HEK293T (cell line): ENCODE measurements around the gene PGBD4.
"Not testable (repeated sequence)": the region's sequence is repeated elsewhere in the genome, so short reads cannot be mapped to it uniquely, and the experiment has no call there.

Experiments used
- CTCF ChIA-PET: fragments of 350-600 bp; formaldehyde crosslinking; extraction: SDS; loops from one replicate; lab custom pipeline; 2021; ENCODE audit warnings: antibody characterized with exemption, inconsistent platforms; lab: Yijun Ruan, JAX
- POLR2A ChIA-PET: fragments of 350-600 bp; formaldehyde crosslinking; extraction: SDS; loops from one replicate; lab custom pipeline; 2020; ENCODE audit warnings: antibody characterized with exemption, inconsistent platforms; lab: Yijun Ruan, JAX
- DNase-seq: peaks from one replicate; pipeline ENCODE4 v3.0.0; 2012; ENCODE audit warnings: mixed read lengths; ENCODE audit errors: extremely low spot score
- ARNT ChIP-seq: fragments of 450-650 bp; IDR thresholded peaks from 2 replicates; pipeline ENCODE4 v1.6.1; 2017; ENCODE audit warnings: mild to moderate bottlenecking
- BHLHE40 ChIP-seq: fragments of 450-650 bp; IDR thresholded peaks from 2 replicates; pipeline ENCODE4 v1.6.1; 2016; ENCODE audit warnings: mild to moderate bottlenecking, moderate library complexity, borderline replicate concordance
- CTBP1 ChIP-seq: fragments of 450-650 bp; IDR thresholded peaks from 2 replicates; pipeline ENCODE4 v1.6.1; 2016; ENCODE audit warnings: borderline replicate concordance
- ELF4 ChIP-seq: fragments of 450-650 bp; IDR thresholded peaks from 2 replicates; pipeline ENCODE4 v1.6.1; 2017; ENCODE audit warnings: antibody characterized with exemption
- FOXA1 ChIP-seq: fragments of 450-650 bp; IDR thresholded peaks from 2 replicates; pipeline ENCODE4 v1.6.1; 2016; ENCODE audit warnings: mild to moderate bottlenecking
- FOXK2 ChIP-seq: fragments of 450-650 bp; IDR thresholded peaks from 2 replicates; pipeline ENCODE4 v1.6.1; 2016; ENCODE audit warnings: mild to moderate bottlenecking
- FOXM1 ChIP-seq: fragments of 450-650 bp; IDR thresholded peaks from 2 replicates; pipeline ENCODE4 v1.6.1; 2017; ENCODE audit warnings: mild to moderate bottlenecking, borderline replicate concordance
- HDGF ChIP-seq: fragments of 450-650 bp; IDR thresholded peaks from 2 replicates; pipeline ENCODE4 v1.6.1; 2017; ENCODE audit warnings: antibody characterized with exemption, borderline replicate concordance
- L3MBTL2 ChIP-seq: fragments of 450-650 bp; conservative IDR thresholded peaks from 2 replicates; pipeline ENCODE4 v1.6.1; 2016; ENCODE audit warnings: mild to moderate bottlenecking
- LEF1 ChIP-seq: fragments of 450-650 bp; IDR thresholded peaks from 2 replicates; pipeline ENCODE4 v1.6.1; 2017; ENCODE audit warnings: mild to moderate bottlenecking, borderline replicate concordance
- NFRKB ChIP-seq: fragments of 450-650 bp; IDR thresholded peaks from 2 replicates; pipeline ENCODE4 v1.6.1; 2016; ENCODE audit warnings: mild to moderate bottlenecking, moderate library complexity
- SP1 ChIP-seq: fragments of 450-650 bp; IDR thresholded peaks from 2 replicates; pipeline ENCODE4 v1.6.1; 2017
- SUZ12 ChIP-seq: fragments of 450-650 bp; IDR thresholded peaks from 2 replicates; pipeline ENCODE4 v1.6.1; 2016; ENCODE audit warnings: mild to moderate bottlenecking
- TARDBP ChIP-seq: fragments of 450-650 bp; IDR thresholded peaks from 2 replicates; pipeline ENCODE4 v1.6.1; 2016
- ZNF384 ChIP-seq: fragments of 450-650 bp; IDR thresholded peaks from 2 replicates; pipeline ENCODE4 v1.6.1; 2016
- TF ChIP-seq, protein P1 (sequence below): fragments of 450-650 bp; IDR thresholded peaks from 2 replicates; pipeline ENCODE4 v1.6.1; 2016

Gene PGBD4

DNA sequence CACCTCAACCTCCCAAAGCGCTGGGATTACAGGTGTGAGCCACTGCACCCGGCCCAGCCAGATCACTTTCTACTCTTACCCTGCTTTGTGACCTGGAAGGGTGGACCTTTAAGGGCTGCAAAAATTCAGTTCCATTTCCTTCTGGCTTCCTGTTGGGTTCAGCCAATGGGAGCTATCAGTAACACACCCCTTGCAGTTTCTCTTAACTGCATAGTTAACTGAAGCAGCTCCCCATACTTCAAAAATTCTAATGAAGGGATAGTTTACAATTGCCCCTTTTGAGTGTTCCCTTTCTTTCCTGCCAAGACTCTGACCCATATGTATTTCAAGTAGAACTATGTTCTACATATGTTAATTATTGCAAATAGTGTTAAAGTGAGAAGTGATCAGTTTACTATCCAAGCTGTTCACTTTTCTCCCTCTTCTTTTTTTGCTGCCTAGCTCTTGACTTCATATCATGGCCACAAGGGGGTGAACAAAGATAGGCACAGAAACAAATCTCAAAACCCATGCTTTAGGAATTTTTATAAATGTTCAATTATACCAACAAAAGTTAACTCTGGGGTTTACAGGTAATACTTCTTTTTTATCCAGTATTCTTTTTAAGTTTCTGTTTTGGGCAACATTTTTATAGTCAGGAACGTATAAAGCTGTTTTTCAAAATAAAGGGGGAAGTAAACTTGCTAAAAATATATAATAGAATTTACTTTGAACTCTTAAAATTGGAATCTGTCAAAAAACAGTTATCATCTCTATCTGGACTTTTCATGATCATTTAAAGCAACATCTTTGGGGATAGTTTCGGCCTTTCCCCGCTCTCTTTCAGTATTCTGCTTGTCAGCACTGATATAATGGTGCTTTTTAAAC, 8.1 kb downstream of the PGBD4 start:
- DNase-seq = peak; percentile 11
- ChIA-PET POLR2A (interaction anchor here (1.9 kb wide), 1 partner anchor 99 kb away, joined by 10 read pairs; the partner anchor contains the start of gene KATNBL1), CTCF (interaction anchor here (0.5 to 2.8 kb wide), 11 partner anchors 9 to 1122 kb away, joined by 3 to 13 read pairs (median 3); partner anchors contain the start of gene KATNBL1)
- TF ChIP-seq ARNT = no peak
- no peak for TF ChIP-seq BHLHE40
- TF ChIP-seq SP1 = no peak
- no peak for TF ChIP-seq TARDBP
- TF ChIP-seq NFRKB = no peak
- no peak for TF ChIP-seq FOXA1
- no peak for TF ChIP-seq HDGF
- TF ChIP-seq SUZ12 = no peak
- no peak for TF ChIP-seq CTBP1
- no peak for TF ChIP-seq ELF4
- no peak for TF ChIP-seq L3MBTL2
- TF ChIP-seq, protein P1, sequence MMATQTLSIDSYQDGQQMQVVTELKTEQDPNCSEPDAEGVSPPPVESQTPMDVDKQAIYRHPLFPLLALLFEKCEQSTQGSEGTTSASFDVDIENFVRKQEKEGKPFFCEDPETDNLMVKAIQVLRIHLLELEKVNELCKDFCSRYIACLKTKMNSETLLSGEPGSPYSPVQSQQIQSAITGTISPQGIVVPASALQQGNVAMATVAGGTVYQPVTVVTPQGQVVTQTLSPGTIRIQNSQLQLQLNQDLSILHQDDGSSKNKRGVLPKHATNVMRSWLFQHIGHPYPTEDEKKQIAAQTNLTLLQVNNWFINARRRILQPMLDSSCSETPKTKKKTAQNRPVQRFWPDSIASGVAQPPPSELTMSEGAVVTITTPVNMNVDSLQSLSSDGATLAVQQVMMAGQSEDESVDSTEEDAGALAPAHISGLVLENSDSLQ = no peak
- TF ChIP-seq LEF1 = no peak
- no peak for TF ChIP-seq ZNF384
- TF ChIP-seq FOXK2 = no peak

DNA sequence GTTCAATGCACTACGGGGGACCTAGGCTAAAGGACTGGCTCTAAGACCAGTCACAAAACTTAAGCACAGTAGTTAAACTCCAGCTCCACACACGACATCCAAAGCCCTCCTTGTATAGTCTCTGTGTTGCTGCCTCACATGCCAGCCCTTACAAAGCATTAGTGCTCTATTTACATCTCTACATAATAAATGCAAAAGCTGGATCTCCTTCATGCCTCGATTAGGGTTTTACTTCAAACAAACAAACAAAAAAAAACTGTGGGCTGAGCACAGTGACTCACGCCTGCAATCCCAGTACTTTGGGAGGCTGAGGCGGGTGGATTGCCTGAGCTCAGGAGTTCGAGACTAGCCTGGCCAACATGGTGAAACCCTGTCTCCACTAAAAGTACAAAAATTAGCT, 9.6 kb downstream of the PGBD4 start:
- TF ChIP-seq FOXM1 = no peak
- POLR2A ChIA-PET = no interaction called here
- CTCF ChIA-PET = interaction anchor here (0.7 to 2.8 kb wide), 4 partner anchors 9 to 476 kb away, joined by 4 to 13 read pairs (median 6); partner anchors contain the start of gene KATNBL1
- no peak for DNase-seq

DNA sequence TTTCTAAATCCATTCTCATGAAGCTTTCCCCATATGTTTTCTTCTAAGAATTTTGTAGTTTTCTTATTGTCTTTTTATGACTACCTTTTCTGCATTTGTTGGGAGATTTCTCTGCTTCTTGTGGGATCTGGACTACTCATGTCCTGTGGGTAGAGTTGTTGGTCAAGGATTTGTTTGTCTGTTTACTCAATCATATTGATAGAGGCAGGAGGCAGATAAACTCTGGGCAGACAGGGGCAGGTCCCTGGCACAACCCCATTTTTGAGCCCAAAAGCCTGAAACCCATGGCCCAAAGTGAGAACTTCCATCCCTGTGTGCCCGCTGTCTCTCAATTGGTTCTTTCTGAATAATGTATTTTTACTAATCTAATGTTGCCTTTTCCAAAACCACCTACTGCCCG, 12.3 kb downstream of the PGBD4 start:
- no peak for TF ChIP-seq HDGF
- TF ChIP-seq ARNT = no peak
- no peak for TF ChIP-seq FOXA1
- no peak for TF ChIP-seq L3MBTL2
- TF ChIP-seq CTBP1 = no peak
- TF ChIP-seq, protein P1 = no peak
- no peak for TF ChIP-seq NFRKB
- no peak for TF ChIP-seq SP1
- TF ChIP-seq SUZ12 = no peak
- no peak for TF ChIP-seq ZNF384
- no peak for TF ChIP-seq TARDBP
- no peak for TF ChIP-seq FOXK2
- no peak for TF ChIP-seq FOXM1
- TF ChIP-seq BHLHE40 = no peak
- no peak for DNase-seq
- POLR2A ChIA-PET = no interaction called here
- CTCF ChIA-PET = no interaction called here

DNA sequence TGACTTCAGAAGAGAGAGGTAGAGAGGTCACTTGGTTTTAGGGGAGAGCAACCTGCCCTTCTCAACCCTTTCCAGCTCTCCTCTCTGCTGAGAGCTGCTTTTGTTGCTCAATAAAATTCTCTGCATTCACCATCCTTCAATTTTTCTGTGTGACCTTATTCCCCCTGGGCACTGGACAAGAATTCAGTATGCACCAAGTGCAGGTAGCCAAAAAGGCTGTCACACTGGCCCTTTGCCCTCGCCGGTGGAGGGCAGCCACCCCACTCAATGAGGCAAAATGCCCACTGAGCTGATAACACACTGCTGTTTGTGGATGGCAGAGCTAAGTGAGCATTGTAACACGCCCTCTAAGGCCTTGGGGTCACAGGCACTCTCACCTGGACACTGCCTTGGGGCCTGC, 12.9 kb downstream of the PGBD4 start:
- POLR2A ChIA-PET = no interaction called here
- CTCF ChIA-PET = no interaction called here
- DNase-seq = no peak
- TF ChIP-seq SUZ12 (no peak), ARNT (no peak), FOXA1 (no peak)

DNA sequence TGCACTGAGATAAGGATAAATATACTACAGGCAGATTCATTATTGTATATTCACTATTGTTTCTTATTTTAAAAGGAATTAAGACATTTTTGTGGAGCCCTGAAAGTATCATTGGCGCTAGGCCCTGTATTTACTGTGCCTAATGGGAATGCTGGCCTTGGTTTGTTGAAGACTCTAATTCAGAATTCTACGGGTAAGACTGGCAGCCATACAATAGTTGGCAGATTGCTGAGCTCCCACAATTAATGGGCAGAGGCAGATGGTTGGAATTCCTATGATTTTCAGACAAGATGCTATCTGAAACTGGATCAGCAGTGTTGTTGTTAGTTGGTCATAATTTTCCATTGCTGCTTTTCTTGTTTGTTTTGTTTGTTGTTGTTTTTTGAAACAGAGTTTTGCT, 14.7 kb downstream of the PGBD4 start:
- ChIA-PET CTCF (no interaction called here), POLR2A (no interaction called here)
- DNase-seq = no peak
- TF ChIP-seq CTBP1 (no peak), FOXA1 (no peak), ELF4 (no peak), ZNF384 (no peak), HDGF (no peak), ARNT (no peak), FOXM1 (no peak), LEF1 (no peak), NFRKB (no peak), SP1 (no peak), TARDBP (no peak), BHLHE40 (no peak), FOXK2 (no peak), SUZ12 (no peak), L3MBTL2 (no peak)
- TF ChIP-seq, protein P1 = no peak

DNA sequence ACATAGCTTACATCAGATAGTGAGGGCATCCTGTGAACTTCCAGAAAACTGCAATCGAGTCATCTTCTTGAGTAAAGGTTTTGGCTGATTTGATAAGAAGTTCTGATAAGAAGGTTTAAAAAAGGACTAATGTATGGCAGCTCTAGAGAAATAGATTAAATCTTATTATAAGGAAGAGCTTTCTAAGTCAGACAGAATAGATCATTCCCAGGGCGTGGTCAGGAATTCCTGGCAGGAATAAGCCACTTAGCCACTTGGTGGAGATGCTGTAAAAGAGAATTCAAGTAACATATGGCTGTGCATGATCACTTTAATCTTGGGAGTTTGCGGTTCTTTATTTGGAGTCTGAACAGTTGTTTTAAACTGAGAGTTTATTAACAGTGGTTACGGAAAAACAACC, 17.4 kb downstream of the PGBD4 start:
- ChIA-PET CTCF (interaction anchor here (0.7 to 1.0 kb wide), 2 partner anchors 9 kb away, joined by 3 read pairs; no protein-coding TSS in a partner anchor), POLR2A (no interaction called here)
- TF ChIP-seq SP1 (no peak), LEF1 (no peak), HDGF (no peak), SUZ12 (no peak), ARNT (no peak), BHLHE40 (no peak), NFRKB (no peak)
- no peak for DNase-seq

DNA sequence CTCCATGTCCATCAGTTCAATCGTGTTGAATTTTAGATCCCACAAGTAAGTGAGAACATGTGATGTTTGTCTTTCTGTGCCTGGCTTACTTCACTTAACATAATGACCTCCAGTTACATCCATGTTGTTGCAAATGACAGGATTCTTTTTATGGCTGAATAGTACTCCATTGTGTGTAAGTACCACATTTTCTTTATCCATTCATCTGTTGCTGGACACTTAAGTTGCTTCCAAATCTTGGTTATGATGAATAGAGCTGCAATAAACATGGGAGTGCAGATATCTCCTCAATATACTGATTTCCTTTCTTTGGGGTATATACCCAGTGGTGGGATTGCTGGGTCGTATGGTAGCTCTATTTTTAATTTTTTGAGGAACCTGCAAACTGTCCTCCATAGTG, 18.5 kb downstream of the PGBD4 start:
- CTCF ChIA-PET = interaction anchor here (0.9 kb wide), 1 partner anchor 11 kb away, joined by 3 read pairs; no protein-coding TSS in a partner anchor
- POLR2A ChIA-PET, DNase-seq: not testable (repeated sequence)

DNA sequence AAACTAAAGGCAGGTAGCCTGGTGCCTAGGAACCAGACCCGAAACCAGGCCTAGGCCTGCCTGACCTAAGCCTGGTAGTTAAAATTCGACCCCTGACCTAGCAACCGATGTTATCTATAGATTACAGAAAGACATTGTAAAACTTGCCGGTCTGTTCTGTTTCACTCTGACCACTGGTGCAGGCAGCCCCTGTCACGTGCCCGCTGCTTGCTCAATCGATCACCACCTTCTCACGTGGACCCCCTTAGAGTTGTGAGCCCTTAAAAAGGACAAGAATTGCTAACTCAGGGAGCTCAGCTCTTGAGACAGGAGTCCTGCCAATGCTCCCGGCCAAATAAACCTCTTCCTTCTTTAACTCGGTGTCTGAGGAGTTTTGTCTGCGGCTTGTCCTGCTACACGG, 19.9 kb downstream of the PGBD4 start:
- CTCF ChIA-PET, POLR2A ChIA-PET, DNase-seq: not testable (repeated sequence)
